NCI-H69 (cell line): ENCODE results near the gene SDK1.
"Not testable (repeated sequence)": the region's sequence is repeated elsewhere in the genome, so short reads cannot be mapped to it uniquely, and the experiment has no call there.

Experiments used
- DNase-seq: peaks from one replicate; lab custom pipeline; 2025; lab: John Stamatoyannopoulos, UW

The SDK1 gene

GRCh38 chr7:3537210-3537875, 236.3 kb downstream of the SDK1 start:
- no peak for DNase-seq

- DNase-seq, result no peak
Measured at GRCh38 chr7:3538041-3538440, 237.0 kb downstream of the SDK1 start.

GRCh38 chr7:3540456-3541220, 239.6 kb downstream of the SDK1 start:
- DNase-seq, result no peak

DNA sequence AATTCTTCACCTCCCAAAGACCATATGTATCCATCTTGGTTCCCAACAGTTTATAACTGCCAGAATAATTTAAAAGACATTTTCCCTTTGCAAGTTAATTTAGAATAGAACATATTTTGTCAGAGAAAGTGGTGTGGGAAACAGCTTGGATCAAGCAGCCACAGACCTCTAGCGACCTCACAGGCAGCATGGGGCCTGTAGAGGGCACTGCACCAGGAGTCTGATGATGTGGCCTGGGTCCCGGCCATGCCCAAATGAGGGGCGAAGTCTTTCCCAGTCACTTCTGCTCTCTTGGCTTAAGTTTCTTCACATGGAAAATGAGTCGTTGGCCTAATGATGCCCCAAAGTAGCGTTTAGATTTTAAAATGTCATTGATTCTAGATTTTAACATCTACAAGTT, 243.2 kb downstream of the SDK1 start:
- DNase-seq, result no peak

DNA sequence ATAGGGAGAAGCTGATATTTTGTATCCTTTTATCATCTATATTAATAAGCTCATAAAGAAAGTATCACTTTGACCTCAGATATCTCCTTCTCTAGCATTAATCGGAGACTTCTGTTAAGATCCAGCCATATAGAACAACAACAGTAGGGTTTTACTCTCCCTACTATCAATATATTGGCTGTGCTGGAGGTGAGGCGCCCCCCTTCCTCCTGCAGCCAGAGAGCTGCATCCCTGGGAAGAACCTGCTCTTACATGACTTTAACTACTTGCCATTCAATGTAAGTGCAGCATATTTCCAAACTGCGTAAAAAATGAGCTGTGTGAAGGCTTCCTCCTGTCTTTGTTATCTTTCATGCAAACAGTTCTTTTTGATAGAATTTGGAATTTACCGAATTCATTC, 247.8 kb downstream of the SDK1 start:
- peak; percentile 32 for DNase-seq

DNA sequence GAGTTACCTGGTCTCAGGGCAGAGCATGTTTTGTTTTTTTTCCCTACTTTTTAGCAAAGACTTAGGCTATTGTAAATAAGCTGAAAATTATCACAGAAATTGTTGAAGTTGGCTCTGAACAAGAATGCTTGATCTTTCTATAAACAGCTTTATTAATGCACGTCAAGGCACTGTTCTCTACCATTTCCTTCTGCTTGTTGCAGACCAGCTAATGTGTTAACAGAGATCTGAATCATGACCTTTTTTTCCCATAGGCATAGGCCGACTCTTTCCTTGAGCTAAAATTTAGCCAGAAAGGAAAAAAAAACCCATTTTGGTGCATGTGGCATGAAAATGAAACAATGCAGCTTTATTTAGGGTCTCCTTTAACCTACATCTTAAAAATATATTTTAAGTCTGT, 248.5 kb downstream of the SDK1 start:
- DNase-seq, result no peak

GRCh38 chr7:3551536-3551935, 250.5 kb downstream of the SDK1 start:
- no peak for DNase-seq

GRCh38 chr7:3552499-3552898, 251.4 kb downstream of the SDK1 start:
- DNase-seq, result peak; percentile 85

DNA sequence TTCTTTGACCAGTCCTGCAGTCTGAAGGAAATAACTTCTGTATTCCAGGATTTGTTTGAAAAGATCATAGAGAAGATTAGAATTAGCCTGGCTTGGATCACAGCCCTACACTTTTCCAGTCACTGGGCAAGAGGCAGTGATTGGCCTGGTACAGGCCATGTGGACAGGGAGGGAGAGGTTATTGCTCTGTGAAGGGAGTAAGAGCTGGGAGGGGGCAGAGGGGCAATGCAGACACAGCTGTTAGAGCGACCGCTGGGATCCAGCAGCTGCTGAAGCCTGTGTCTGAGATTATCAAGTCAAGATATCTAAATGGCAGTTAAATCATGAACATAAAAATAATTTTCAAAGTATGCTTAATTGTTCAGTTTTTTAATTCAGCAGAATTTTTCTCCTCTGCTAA, 257.3 kb downstream of the SDK1 start:
- DNase-seq, result peak; percentile 89

DNA sequence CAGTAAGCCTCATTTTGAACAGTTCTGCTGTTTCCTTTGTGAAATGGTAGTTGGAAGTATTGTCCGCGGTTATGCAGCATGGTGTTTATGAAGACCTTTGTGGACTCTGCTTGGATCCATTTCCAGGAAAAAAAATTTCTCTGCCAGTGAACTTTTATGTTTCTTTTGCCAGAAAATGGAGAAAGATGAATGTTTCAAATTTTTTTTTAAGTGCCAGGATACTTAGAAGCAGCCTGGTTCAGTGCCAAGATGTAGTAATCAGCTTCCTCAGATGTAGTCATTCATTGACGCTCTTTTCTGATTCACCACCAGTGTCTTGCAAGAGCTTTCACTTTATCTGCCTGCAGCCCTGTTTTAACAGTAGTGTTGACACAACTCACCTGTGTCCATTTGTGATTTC, 258.2 kb downstream of the SDK1 start:
- peak; percentile 93 for DNase-seq

DNA sequence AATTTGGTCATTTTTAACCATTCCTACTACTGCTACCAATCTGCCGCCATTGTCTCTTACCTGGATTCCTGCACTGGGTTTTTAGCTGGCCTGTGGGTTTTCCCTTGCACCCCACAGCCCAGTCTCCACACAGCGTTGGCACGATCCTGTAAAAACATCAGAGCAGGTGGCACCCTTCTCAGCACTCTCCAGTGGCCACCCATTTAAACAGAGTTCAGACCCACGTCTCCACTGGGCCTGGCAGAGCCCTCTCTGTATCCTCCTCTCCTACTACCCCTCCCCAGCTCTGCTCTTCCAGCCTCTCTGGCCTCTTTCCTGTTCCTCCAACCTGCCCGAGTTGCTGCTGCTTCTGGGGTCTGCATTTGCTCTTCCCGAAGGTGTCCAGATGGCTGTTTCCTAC, 259.4 kb downstream of the SDK1 start:
- peak; percentile 47 for DNase-seq

DNA sequence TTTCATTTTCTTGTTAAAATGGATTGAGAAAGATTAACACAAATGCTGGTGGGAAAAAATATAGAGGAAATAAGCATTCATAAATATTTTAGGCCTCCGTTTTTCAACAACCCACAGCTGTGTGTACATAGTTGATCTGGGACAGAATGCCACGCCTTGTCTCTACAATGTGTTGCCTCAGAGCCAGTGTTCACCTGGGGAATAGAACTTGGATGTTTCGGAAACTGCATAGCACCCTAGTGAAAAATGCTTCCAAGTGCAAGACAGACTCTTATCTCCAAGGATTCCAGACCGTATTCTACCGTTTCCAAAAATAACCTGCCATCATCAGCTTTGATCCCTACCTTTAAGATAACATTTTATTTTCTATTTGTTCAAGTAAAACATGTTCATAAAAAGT, 260.9 kb downstream of the SDK1 start:
- DNase-seq, result no peak

GRCh38 chr7:3564231-3564630, 263.2 kb downstream of the SDK1 start:
- DNase-seq, result peak; percentile 51

DNA sequence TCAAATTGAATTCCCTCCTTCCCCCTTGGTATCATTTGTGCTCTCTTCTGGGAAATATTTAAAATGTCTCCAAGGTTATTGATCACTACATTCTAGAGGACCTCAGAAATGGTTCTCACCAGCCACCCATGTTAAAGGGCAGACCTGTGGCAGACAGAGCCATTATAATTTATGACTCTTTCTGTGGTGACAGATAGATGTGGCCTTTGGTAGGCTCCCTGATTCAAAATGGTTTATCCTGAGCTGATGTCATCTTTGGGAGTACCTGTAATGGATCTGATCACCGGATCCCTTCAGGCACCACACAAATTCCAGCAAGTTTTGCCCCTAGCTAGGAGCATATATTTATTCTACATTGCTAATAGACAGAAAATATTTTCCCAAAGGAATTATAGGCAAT, 267.5 kb downstream of the SDK1 start:
- peak; percentile 58 for DNase-seq

GRCh38 chr7:3569643-3570042, 268.6 kb downstream of the SDK1 start:
- DNase-seq, result peak; percentile 73

DNA sequence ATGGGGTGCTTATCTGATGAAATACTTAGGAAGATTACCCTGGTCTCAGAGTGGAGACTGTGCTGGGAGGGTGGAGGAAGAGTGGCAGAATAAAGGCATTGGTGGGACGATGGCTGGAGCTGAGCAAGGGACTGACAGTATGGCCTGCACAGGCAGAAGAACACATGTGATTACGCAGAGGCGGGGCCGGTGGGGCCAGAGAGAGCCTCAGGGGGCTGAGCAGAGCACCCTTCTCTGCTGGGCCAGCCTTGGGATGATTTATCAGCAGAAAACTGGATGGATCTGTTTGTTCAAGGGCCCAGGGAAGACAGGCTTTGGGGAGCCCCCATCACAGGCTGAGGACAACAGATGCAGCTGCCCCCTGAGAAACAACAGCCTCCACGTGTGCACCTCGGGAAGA, 272.1 kb downstream of the SDK1 start:
- no peak for DNase-seq

- DNase-seq, result no peak
Measured at GRCh38 chr7:3574386-3574785, 273.3 kb downstream of the SDK1 start.

- DNase-seq, result peak; percentile 80
Measured at GRCh38 chr7:3575753-3576531, 274.9 kb downstream of the SDK1 start.

- no peak for DNase-seq
Measured at GRCh38 chr7:3578399-3578798, 277.3 kb downstream of the SDK1 start.

DNA sequence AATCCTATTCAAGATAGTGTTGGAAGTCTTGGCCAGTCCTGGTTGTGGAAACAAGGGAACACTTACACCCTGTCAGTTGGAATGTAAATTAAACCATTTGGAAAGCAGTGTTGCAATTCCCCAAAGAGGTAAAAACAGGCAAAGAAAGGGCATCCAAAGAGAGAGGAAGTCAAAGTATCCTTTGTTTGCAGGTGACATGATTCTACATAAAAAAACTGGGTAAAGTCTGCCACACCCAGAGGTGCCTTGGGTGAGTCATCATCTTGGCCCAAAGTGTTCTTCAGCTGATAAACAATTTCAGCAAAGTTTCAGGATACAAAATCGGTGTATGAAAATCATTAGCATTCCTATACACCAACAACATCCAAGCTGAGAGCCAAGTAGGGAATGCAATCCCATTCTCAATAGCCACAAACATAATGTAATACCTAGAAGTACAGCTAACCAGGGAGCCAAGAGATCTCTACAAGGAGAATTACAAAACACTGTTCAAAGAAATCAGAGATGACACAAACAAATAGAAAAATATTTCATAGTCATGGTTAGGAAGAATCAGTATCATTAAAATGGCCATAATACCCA, 278.7 kb downstream of the SDK1 start:
- DNase-seq, result no peak

GRCh38 chr7:3582145-3582544, 281.1 kb downstream of the SDK1 start:
- not testable (repeated sequence) for DNase-seq

DNA sequence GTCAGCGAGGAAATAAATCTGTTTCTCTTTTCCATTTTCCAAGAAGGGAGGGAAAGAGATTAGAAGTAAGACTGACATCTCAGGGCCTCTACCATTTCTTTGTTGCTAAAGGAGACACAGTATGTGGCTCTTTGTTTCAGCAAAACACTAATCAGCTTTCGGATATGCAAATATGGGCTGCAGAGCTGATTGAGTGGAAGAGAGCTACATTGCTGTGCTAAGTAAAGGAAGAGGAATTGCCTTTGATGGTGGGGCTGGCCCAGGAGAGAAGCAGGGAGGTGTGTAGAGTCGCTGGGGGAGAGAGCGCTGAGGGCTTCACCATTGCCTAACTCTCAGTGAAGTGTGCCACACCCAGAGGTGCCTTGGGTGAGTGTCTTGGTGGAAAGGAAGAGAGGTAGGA, 284.8 kb downstream of the SDK1 start:
- DNase-seq, result no peak

DNA sequence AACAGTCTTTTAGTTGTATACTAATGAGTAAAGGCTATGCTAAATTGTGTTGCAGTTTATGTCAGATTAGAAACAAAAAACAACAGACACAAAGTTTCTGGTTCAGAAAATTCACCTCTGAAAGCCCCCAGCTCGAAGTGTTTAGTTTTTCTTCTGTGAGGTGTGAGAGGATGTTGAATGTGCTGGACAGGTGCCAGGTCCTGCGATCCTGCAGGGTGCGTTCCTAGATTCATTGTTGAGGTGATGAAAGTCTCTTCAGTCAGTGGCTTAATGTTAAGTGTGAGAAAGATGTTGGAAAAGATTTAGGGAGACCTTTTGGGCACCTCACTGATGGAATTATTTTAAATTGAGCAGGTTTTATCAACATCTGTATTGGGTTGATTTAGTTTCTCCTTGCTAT, 287.3 kb downstream of the SDK1 start:
- peak; percentile 86 for DNase-seq
